Measurements from ENCODE around the gene DUSP9.

DNA sequence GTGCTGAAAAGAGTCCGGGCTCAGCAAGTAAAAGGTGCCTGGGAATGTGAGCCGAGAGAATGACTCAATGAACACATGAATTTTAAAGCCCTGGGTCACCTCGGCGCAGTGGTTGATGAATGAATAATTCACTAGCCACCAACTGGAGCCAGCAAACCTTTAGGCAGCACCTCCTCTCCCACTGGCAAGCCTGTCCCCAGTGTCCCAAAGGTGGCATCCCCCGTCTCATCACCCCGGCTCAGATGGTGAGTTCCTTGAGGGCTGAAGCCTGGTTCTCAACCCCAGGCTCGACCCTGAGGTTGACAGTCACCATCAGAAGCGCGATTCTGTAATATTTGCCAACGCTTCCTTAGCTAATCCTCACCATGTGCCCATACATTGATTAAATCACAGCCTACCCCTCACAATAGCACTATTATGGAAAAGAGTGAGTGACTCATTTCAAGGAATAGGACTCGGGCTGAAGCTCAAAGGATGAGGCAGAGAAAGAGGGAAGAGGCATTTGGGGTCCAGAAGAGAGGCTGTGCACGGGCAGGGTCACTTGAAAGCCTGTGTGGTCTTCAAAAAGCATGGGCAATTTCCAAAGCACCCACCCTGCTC is 45.4 kb upstream of the DUSP9 start:
- no peak for TF ChIP-seq CTCF (IDR thresholded peaks at IDR 0.05)
- TF ChIP-seq POLR2A (IDR thresholded peaks at IDR 0.05), result no peak

Measured in thyroid gland (tissue), 4 donors.